Kidney epithelial cell (primary cell): Measurements from ENCODE around the gene DCLK3. TPM values are rescaled to one million over a fixed set of nuclear protein-coding genes. Genes with fewer than 3 reads are reported as not detected.

ENCODE experiments used
- DNase-seq: peaks from one replicate; pipeline ENCODE4 v3.0.0-alpha.2; 2010; ENCODE audit warnings: low read depth
- H3K27me3 ChIP-seq: 2 replicates; pipeline ENCODE4 v1.6.0; 2011; ENCODE audit warnings: low read length; ENCODE audit not compliant: control insufficient read depth, insufficient read depth
- H3K36me3 ChIP-seq: 2 replicates; pipeline ENCODE4 v1.5.1; 2011; ENCODE audit warnings: low read length; ENCODE audit not compliant: control insufficient read depth, insufficient read depth
- H3K4me3 ChIP-seq: 2 replicates; pipeline ENCODE4 v1.5.1; 2011; ENCODE audit warnings: low read depth, mild to moderate bottlenecking, control low read depth, low read length
- total RNA-seq: library from RNA; depleted of rRNA; stranded (reverse); fragments of >200 nt; gene quantifications from 2 replicates; pipeline ENCODE4 v1.2.3, GENCODE V29; 2015
- TF ChIP-seq, protein P1 (sequence below): IDR thresholded peaks from 2 replicates; pipeline ENCODE4 v1.5.1; 2011; ENCODE audit warnings: mild to moderate bottlenecking, moderate library complexity, low read length, control low read depth, inconsistent platforms; ENCODE audit not compliant: insufficient read depth, poor library complexity, severe bottlenecking

Gene DCLK3
- total RNA-seq, 1 donor from 2014 or later, result 0.04 TPM

DNA sequence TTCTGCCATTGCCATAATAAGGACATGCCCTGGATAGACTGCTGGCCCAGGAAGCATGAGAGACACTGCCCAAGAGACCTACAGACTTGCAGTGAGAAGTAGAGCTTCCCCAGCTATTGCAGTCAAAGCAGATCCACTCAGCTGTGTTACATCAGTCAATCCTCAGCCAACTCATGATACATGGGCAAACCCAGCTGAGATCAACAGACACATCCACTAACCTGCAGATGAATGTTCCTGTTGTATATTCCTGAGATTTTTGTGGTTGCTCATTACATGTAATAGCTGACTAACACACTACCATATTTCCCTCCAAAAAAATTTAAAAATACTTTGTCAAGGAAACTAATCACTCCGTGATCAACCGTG, 68.6 kb downstream of the DCLK3 start:
- H3K4me3 ChIP-seq, result no peak overlapping the region
- TF ChIP-seq, protein P1, sequence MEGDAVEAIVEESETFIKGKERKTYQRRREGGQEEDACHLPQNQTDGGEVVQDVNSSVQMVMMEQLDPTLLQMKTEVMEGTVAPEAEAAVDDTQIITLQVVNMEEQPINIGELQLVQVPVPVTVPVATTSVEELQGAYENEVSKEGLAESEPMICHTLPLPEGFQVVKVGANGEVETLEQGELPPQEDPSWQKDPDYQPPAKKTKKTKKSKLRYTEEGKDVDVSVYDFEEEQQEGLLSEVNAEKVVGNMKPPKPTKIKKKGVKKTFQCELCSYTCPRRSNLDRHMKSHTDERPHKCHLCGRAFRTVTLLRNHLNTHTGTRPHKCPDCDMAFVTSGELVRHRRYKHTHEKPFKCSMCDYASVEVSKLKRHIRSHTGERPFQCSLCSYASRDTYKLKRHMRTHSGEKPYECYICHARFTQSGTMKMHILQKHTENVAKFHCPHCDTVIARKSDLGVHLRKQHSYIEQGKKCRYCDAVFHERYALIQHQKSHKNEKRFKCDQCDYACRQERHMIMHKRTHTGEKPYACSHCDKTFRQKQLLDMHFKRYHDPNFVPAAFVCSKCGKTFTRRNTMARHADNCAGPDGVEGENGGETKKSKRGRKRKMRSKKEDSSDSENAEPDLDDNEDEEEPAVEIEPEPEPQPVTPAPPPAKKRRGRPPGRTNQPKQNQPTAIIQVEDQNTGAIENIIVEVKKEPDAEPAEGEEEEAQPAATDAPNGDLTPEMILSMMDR, result no peak
- no peak for DNase-seq
- no peaks in the 10 kb centered on the region for H3K27me3 ChIP-seq
- no peaks in the 10 kb centered on the region for H3K36me3 ChIP-seq

DNA sequence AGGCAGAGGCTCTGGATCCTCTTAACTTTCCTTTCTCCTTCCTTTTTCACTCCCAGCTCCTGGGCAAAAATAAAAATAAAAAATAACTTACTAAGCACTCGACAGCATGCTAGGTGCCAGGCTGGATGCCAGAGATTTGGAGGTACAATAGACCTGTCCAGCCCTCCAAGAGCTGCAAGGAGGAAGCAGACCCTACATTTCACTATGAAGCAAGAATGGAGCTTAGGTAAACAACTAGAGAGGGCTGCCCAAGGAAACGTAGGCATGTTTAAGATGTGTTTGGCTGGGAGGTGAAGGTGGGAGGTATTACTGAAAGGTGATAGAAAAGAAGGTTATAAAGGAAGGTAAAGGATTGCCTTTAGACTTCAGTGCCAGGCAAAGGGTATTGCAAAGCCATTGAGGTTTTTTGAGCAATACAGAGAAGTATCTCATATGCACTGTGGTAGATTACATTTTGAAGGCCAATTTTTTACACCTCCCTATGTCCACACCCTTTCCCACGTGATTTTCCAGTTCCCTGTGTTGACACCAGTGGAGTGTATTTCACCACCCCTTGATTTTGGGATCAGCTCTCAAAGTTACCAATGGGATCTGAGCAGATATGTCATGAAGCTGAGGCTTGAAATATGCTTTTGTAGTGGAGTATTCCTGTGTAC, 69.1 kb downstream of the DCLK3 start:
- Histone ChIP-seq H3K27me3 (no peaks in the 10 kb centered on the region), H3K4me3 (no peak overlapping the region), H3K36me3 (no peaks in the 10 kb centered on the region)
- DNase-seq, result no peak
- TF ChIP-seq, protein P1, result no peak

DNA sequence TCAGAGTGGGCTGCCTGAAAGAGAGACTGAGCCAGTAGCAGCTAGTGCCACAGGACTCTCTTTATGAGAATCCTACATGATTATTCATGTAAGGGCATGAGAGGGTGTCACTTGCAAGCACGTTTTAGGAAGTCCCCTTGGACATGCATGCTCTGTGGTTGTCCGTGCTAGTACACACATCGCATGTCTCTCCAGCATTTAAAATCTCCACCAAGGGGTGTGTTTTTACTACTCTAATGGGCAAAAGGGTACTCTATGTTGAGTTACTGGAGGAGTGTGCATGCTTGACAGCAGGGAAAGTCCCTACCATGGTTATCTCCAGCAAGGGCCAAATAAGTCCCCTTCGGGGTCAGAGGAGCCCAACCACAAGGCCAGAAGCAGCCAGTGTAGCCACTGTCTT, 70.7 kb downstream of the DCLK3 start:
- Histone ChIP-seq H3K36me3 (no peaks in the 10 kb centered on the region), H3K4me3 (no peak overlapping the region), H3K27me3 (no peaks in the 10 kb centered on the region)
- DNase-seq, result no peak
- TF ChIP-seq, protein P1, result no peak

DNA sequence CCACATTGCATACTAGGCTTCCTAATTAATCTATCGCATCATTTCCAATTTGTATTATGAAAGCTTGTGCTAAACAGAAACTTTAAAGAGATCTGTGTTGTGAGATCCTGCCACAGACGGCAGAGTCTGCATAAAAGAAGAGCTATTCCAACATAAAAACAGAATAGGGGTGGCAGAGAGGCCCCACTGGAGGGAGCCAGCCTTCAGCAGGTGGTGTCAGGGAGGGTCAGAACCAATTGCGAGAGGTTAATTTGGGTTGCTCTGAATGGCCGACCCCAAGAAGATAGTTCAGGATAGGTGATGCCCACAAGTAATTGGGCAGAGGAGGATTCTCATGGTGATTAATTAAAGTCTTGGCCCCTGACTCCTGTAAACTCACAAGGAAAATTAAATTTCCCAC, 74.8 kb downstream of the DCLK3 start:
- no peaks in the 10 kb centered on the region for H3K27me3 ChIP-seq
- DNase-seq, result no peak
- no peak overlapping the region for H3K4me3 ChIP-seq
- TF ChIP-seq, protein P1, result no peak
- H3K36me3 ChIP-seq, result no peaks in the 10 kb centered on the region

DNA sequence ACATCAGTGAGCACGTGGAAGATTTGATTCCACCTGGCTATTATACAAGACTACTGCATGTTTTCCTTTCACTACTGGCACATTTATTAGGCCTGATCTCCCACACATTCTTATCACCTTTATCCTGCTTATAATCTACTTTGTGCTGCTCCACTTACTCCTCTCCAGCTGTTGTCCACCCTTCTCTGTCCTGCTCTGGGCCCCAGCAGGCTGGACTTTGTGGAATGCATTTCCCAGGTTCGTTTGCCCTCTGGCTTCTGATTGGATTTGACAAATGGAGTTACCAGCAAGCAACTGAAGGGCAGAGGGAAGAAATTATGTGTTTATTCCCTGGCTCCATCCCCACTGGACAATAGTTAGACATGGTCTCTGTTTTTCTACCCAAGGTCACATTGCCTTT, 75.5 kb downstream of the DCLK3 start:
- DNase-seq, result no peak
- Histone ChIP-seq H3K36me3 (no peaks in the 10 kb centered on the region), H3K27me3 (no peaks in the 10 kb centered on the region), H3K4me3 (no peak overlapping the region)
- TF ChIP-seq, protein P1, result no peak

DNA sequence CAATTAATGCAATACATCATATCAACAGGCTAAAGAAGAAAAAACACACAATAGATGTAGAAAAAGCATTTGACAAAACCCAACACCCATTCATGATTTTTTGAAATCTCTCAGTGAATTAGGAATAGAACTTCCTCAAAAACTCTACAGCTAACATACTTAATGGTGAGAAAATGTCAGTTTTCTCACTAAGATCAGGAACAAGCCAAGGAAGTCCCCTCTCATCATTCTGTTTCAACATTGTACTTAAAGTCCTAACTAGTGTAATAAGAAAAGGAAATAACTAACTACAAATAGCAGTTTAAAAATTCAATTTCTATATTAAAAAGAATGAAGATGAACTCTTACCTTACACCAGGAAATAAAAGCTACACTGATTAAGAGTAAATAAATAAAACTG, 77.8 kb downstream of the DCLK3 start:
- TF ChIP-seq, protein P1, result no peak
- no peak overlapping the region for H3K4me3 ChIP-seq
- H3K36me3 ChIP-seq, result no peaks in the 10 kb centered on the region
- H3K27me3 ChIP-seq, result no peaks in the 10 kb centered on the region
- no peak for DNase-seq
